Measurements from ENCODE around the gene PLXDC2. TPM values are rescaled to one million over a fixed set of nuclear protein-coding genes. Genes with fewer than 3 reads are reported as not detected.

Gene PLXDC2
- total RNA-seq, 1 donor from 2014 or later: 7.8 TPM

- no peak for DNase-seq (ENCODE audit: low read depth)
Observed at GRCh38 chr10:20271490-20271889, 455.3 kb downstream of the PLXDC2 start.

GRCh38 chr10:20272608-20273007 lies 456.4 kb downstream of the PLXDC2 start:
- DNase-seq (ENCODE audit: low read depth): no peak

GRCh38 chr10:20274571-20274970 lies 458.3 kb downstream of the PLXDC2 start:
- DNase-seq (ENCODE audit: low read depth): peak; percentile 13

GRCh38 chr10:20276127-20276979 lies 460.1 kb downstream of the PLXDC2 start:
- peak; percentile 72 for DNase-seq (ENCODE audit: low read depth)

GRCh38 chr10:20277820-20278219 lies 461.6 kb downstream of the PLXDC2 start:
- DNase-seq (ENCODE audit: low read depth): no peak

- no peak for DNase-seq (ENCODE audit: low read depth)
Observed at GRCh38 chr10:20281579-20281978, 465.3 kb downstream of the PLXDC2 start.

GRCh38 chr10:20287586-20287985 lies 471.4 kb downstream of the PLXDC2 start:
- no peak for DNase-seq (ENCODE audit: low read depth)

GRCh38 chr10:20288060-20288459 lies 471.8 kb downstream of the PLXDC2 start:
- DNase-seq (ENCODE audit: low read depth): no peak

- DNase-seq (ENCODE audit: low read depth): no peak
Observed at GRCh38 chr10:20289070-20289828, 473.0 kb downstream of the PLXDC2 start.

- DNase-seq (ENCODE audit: low read depth): no peak
Observed at GRCh38 chr10:20298417-20298816, 482.2 kb downstream of the PLXDC2 start.

GRCh38 chr10:20299034-20299736 lies 483.0 kb downstream of the PLXDC2 start:
- no peak for DNase-seq (ENCODE audit: low read depth)

- no peak for DNase-seq (ENCODE audit: low read depth)
Observed at GRCh38 chr10:20300735-20301134, 484.5 kb downstream of the PLXDC2 start.

- peak; percentile 3 for DNase-seq (ENCODE audit: low read depth)
Observed at GRCh38 chr10:20302033-20302432, 485.8 kb downstream of the PLXDC2 start.

GRCh38 chr10:20303453-20304152 lies 487.4 kb downstream of the PLXDC2 start:
- no peak for DNase-seq (ENCODE audit: low read depth)

GRCh38 chr10:20313665-20314064 lies 497.4 kb downstream of the PLXDC2 start:
- no peak for DNase-seq (ENCODE audit: low read depth)

GRCh38 chr10:20314431-20314830 lies 498.2 kb downstream of the PLXDC2 start:
- DNase-seq (ENCODE audit: low read depth): no peak

- no peak for DNase-seq (ENCODE audit: low read depth)
Observed at GRCh38 chr10:20327954-20328353, 511.7 kb downstream of the PLXDC2 start.

GRCh38 chr10:20330246-20330645 lies 514.0 kb downstream of the PLXDC2 start:
- DNase-seq (ENCODE audit: low read depth): no peak

- peak; percentile 2 for DNase-seq (ENCODE audit: low read depth)
Observed at GRCh38 chr10:20334559-20334958, 518.3 kb downstream of the PLXDC2 start.

Measured in renal cortical epithelial cell (primary cell).